IMR-90 (cell line): ENCODE data around the gene PIAS4. TPM values are rescaled to one million over a fixed set of nuclear protein-coding genes. Genes with fewer than 3 reads are reported as not detected.

Experiments used
- ATAC-seq: fragments of 200-7000 bp; cut with Tn5 transposase; 2 replicates; pipeline ENCODE4 v1.9.1; 2020; ENCODE audit warnings: low read depth, mild to moderate bottlenecking, moderate library complexity
- BruUV-seq: library from RNA; stranded (reverse); fragments of 400-500 nt; replicated peaks from 2 replicates; lab custom pipeline; 2021; lab: Mats Ljungman, UMichigan
- CTCF ChIA-PET: fragments of 300-600 bp; formaldehyde crosslinking; extraction: SDS; loops from one replicate; lab custom pipeline; 2021; ENCODE audit warnings: antibody characterized with exemption; lab: Yijun Ruan, JAX
- POLR2A ChIA-PET: fragments of 300-600 bp; sonication (Branson Sonifier 250); formaldehyde crosslinking; loops from one replicate; lab custom pipeline; 2022; ENCODE audit warnings: antibody characterized with exemption; ENCODE audit not compliant: unreplicated experiment; lab: Charles Lee
- DNase-seq: peaks from one replicate; pipeline ENCODE4 v3.0.0; 2013
- H2AFZ ChIP-seq: replicated peaks from 2 replicates; pipeline ENCODE3; 2013; ENCODE audit warnings: low read length, mild to moderate bottlenecking; ENCODE audit not compliant: poor library complexity
- H2AK5ac ChIP-seq: 2 replicates; pipeline ENCODE4 v1.6.1; 2013; ENCODE audit warnings: low read depth, low read length, inconsistent platforms
- H2AK9ac ChIP-seq: replicated peaks from 2 replicates; pipeline ENCODE3; 2013; ENCODE audit warnings: mild to moderate bottlenecking, low read depth, low read length, moderate library complexity; ENCODE audit not compliant: poor library complexity
- H2BK120ac ChIP-seq: 2 replicates; pipeline ENCODE4 v1.6.1; 2013; ENCODE audit warnings: low read depth, low read length, inconsistent platforms
- H2BK15ac ChIP-seq: 3 replicates; pipeline ENCODE4 v1.6.1; 2013; ENCODE audit warnings: low read depth, low read length, inconsistent platforms
- H2BK20ac ChIP-seq: 2 replicates; pipeline ENCODE4 v1.6.1; 2013; ENCODE audit warnings: low read depth, mild to moderate bottlenecking, inconsistent platforms, low read length, moderate library complexity
- H2BK5ac ChIP-seq: 2 replicates; pipeline ENCODE4 v1.6.1; 2013; ENCODE audit warnings: mild to moderate bottlenecking, low read depth, low read length, inconsistent platforms; ENCODE audit not compliant: poor library complexity, severe bottlenecking
- H3K14ac ChIP-seq: replicated peaks from 2 replicates; pipeline ENCODE4 v1.6.1; 2013; ENCODE audit warnings: low read depth, low read length, inconsistent platforms
- H3K18ac ChIP-seq: 2 replicates; pipeline ENCODE4 v1.6.1; 2013; ENCODE audit warnings: low read depth, low read length, control low read depth
- H3K23ac ChIP-seq: 2 replicates; pipeline ENCODE4 v1.6.1; 2013; ENCODE audit warnings: low read depth, low read length, inconsistent platforms
- H3K27ac ChIP-seq: 2 replicates; pipeline ENCODE4 v1.5.1; 2013; ENCODE audit warnings: mild to moderate bottlenecking, control low read depth, low read length; ENCODE audit not compliant: insufficient read depth
- H3K27me3 ChIP-seq: 2 replicates; pipeline ENCODE4 v1.6.1; 2013; ENCODE audit warnings: low read length; ENCODE audit not compliant: control insufficient read depth, insufficient read depth
- H3K36me3 ChIP-seq: 2 replicates; pipeline ENCODE4 v1.6.1; 2013; ENCODE audit warnings: low read length, mixed read lengths; ENCODE audit not compliant: control insufficient read depth, insufficient read depth
- H3K4ac ChIP-seq: 2 replicates; pipeline ENCODE4 v1.6.1; 2013; ENCODE audit warnings: low read depth, low read length, inconsistent platforms
- H3K4me1 ChIP-seq: 2 replicates; pipeline ENCODE4 v1.6.1; 2013; ENCODE audit warnings: low read length, mixed read lengths; ENCODE audit not compliant: control insufficient read depth, insufficient read depth
- H3K4me2 ChIP-seq: 2 replicates; pipeline ENCODE4 v1.6.1; 2013; ENCODE audit warnings: low read depth, mild to moderate bottlenecking, control low read depth, low read length, moderate library complexity
- H3K4me3 ChIP-seq: 2 replicates; pipeline ENCODE4 v1.5.1; 2013; ENCODE audit warnings: low read depth, mild to moderate bottlenecking, control low read depth, low read length, moderate library complexity; ENCODE audit not compliant: insufficient read depth
- H3K56ac ChIP-seq: 2 replicates; pipeline ENCODE4 v1.6.1; 2013; ENCODE audit warnings: low read length, inconsistent platforms; ENCODE audit not compliant: insufficient read depth; ENCODE audit errors: extremely low read depth
- H3K79me1 ChIP-seq, 2 experiments: 2 replicates each; pipeline ENCODE4 v1.6.1; 2013; ENCODE audit warnings: low read length in 2 of 2, inconsistent platforms in 1 of 2, low read depth in 1 of 2
- H3K9ac ChIP-seq: 2 replicates; pipeline ENCODE4 v1.6.1; 2013; ENCODE audit warnings: low read depth, low read length, control low read depth
- H3K9me1 ChIP-seq: 2 replicates; pipeline ENCODE4 v1.6.1; 2013; ENCODE audit warnings: low read length, inconsistent platforms; ENCODE audit not compliant: insufficient read depth
- H3K9me3 ChIP-seq: 2 replicates; pipeline ENCODE4 v1.6.1; 2013; ENCODE audit warnings: low read length; ENCODE audit not compliant: control insufficient read depth, insufficient read depth
- H4K20me1 ChIP-seq: 2 replicates; pipeline ENCODE4 v1.6.1; 2013; ENCODE audit warnings: low read length, inconsistent platforms; ENCODE audit not compliant: insufficient read depth
- H4K5ac ChIP-seq: 2 replicates; pipeline ENCODE4 v1.6.1; 2013; ENCODE audit warnings: mild to moderate bottlenecking, low read depth, low read length, control low read depth
- H4K8ac ChIP-seq, 2 experiments: 2 replicates each; pipeline ENCODE4 v1.6.1; 2013; ENCODE audit warnings: low read depth in 2 of 2, low read length in 2 of 2, control low read depth in 1 of 2, inconsistent platforms in 1 of 2
- H4K91ac ChIP-seq: 2 replicates; pipeline ENCODE4 v1.6.1; 2013; ENCODE audit warnings: low read depth, low read length, inconsistent platforms; ENCODE audit not compliant: insufficient read depth
- MXI1 ChIP-seq: IDR thresholded peaks from 2 replicates; pipeline ENCODE4 v1.6.1; 2012; ENCODE audit warnings: low read depth, mild to moderate bottlenecking, low read length, moderate library complexity, borderline replicate concordance
- NFE2L2 ChIP-seq: fragments of 150-350 bp; IDR thresholded peaks from 2 replicates; pipeline ENCODE4 v1.6.1; 2016; ENCODE audit warnings: low read depth, mild to moderate bottlenecking, low read length
- POLR2A ChIP-seq: IDR thresholded peaks from 2 replicates; pipeline ENCODE4 v1.6.1; 2012; ENCODE audit warnings: mild to moderate bottlenecking, low read depth, low read length
- WGBS, 2 experiments: methylation state at CpG; one replicate each; pipeline versions ENCODE4 v1.1.5 to v1.1.7; 2013; ENCODE audit warnings: missing lambda C conversion rate in 2 of 2; ENCODE audit not compliant: insufficient read length in 1 of 2; ENCODE audit errors: extremely low coverage in 2 of 2; 5-methylcytosine and 5-hydroxymethylcytosine counted together
- dilution Hi-C: fragments of 300-500 bp; cut with HindIII; formaldehyde crosslinking; loops from one replicate; pipeline ENCODE4 v1.14.3; 2018; ENCODE audit warnings: low sequenced_read_pairs; ENCODE audit not compliant: unreplicated experiment
- in situ Hi-C: fragments of 300-500 bp; cut with MboI; formaldehyde crosslinking; loops from 3 replicates; pipeline ENCODE4 v1.14.3; 2019; ENCODE audit warnings: low sequenced_read_pairs, inconsistent platforms, mixed read lengths
- intact Hi-C: fragments of 100-400 bp; cut with micrococcal nuclease; formaldehyde crosslinking; loops from 2 replicates; pipeline ENCODE4 v1.10.0; 2022
- polyA plus RNA-seq, 3 experiments: library from polyadenylated mRNA; depleted of rRNA; stranded (reverse); fragments of >200 nt; gene quantifications; 2 replicates each; pipeline ENCODE4 v1.2.3, GENCODE V29; 2012; ENCODE audit warnings: low replicate concordance in 1 of 3
- total RNA-seq: library from RNA; depleted of rRNA; stranded (reverse); fragments of >200 nt; gene quantifications from 2 replicates; pipeline ENCODE4 v1.2.3, GENCODE V29; 2012

PIAS4 gene
- total and polyA plus RNA-seq, 2 of the 4 experiments (the other 2 are of a cell fraction) = 12.1 to 13.6 TPM

DNA sequence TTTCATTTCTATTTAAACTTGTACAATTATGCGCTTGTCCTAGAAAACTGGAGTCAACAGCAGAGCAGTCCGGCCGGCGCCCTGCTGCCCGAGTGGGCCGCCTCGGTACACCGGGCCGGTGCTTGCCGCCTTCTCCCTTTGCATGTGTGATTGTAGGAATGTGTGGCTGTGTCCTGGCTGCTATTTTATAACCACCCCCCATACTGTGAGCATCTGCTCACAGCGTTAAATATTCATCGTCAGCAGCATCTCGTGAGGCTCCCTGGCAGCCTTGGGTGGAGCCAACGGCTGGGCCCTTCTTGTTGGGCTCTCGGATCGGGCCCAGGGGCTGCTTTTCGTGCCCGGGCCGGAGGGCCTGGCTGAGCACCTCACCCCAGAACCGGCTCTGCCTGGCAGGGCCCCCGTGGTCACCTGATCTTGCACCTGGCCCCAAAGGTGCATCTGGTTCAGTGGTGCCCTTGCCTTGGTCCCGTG is 10.6 kb downstream of the PIAS4 start:
- H2BK20ac ChIP-seq = no peak overlapping the region
- no peak overlapping the region for H4K5ac ChIP-seq
- H3K4me2 ChIP-seq = no peak overlapping the region
- no peak overlapping the region for H4K91ac ChIP-seq
- H3K4me1 ChIP-seq = no peaks in the 10 kb centered on the region
- no peak overlapping the region for H2BK15ac ChIP-seq
- dilution Hi-C loops (no loop called here), intact Hi-C loops (no loop called here), in situ Hi-C loops (no loop called here)
- no peaks in the 10 kb centered on the region for H3K9me1 ChIP-seq
- 100% methylated on average over 2 of the region's 22 CpGs; no CpG with 5 or more reads in 1 of the 2 experiments for WGBS, 2 experiments
- H3K4me3 ChIP-seq = no peak overlapping the region
- H3K27me3 ChIP-seq = no peaks in the 10 kb centered on the region
- no peak overlapping the region for H4K8ac ChIP-seq
- no peak overlapping the region for H2AFZ ChIP-seq
- ChIA-PET POLR2A (no interaction called here), CTCF (no interaction called here)
- H2BK5ac ChIP-seq = no peak overlapping the region
- no peak overlapping the region for H3K18ac ChIP-seq
- no peak overlapping the region for H3K23ac ChIP-seq
- peaks cover 66% of the 10 kb centered on the region for H4K20me1 ChIP-seq
- H3K56ac ChIP-seq = no peak overlapping the region
- no peaks in the 10 kb centered on the region; the same call in 1 of the 2 replicates for H3K9me3 ChIP-seq
- no peak overlapping the region for H2BK120ac ChIP-seq
- no peak for DNase-seq
- H3K27ac ChIP-seq = no peak overlapping the region
- H3K79me1 ChIP-seq = peaks cover 15 to 84% of the 10 kb centered on the region in 2 experiments
- no TSS peak for BruUV-seq
- TF ChIP-seq NFE2L2 = no peak
- TF ChIP-seq MXI1 = no peak
- no peak for TF ChIP-seq POLR2A
- no peak overlapping the region for H2AK9ac ChIP-seq
- H3K4ac ChIP-seq = no peak overlapping the region
- no peak overlapping the region for H2AK5ac ChIP-seq
- peaks cover 41% of the 10 kb centered on the region for H3K36me3 ChIP-seq
- ATAC-seq = no peak
- no peak overlapping the region for H3K9ac ChIP-seq
- H3K14ac ChIP-seq = no peak overlapping the region
